ENCODE results near the gene RBBP6.

RBBP6 gene

DNA sequence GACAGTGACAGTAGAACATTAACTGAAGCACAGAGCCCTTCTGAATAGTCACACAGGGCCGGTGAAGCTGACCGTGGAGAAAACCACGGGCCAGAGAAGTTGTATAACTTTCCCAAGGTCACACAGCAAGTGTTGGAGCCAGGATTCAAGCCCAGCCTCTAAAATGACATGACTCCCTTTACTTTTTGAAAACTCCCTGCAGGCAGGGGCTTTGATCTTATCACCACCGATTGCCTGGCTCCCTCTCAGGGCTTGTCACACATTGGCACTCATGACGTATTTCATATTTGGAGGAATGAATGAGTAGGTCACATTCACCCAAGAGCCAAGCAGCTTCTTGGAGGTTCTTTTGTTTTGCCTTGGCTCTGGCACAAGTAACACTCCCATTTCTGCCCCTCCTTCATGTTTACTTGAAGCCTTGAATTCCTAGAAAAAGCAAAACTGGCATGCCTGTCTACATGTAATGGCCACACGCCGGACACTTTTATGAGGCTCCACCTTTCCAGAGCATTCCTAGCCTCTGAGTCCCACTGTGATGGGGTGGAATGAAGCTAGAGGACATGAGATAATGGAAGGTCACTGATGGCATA, 13.3 kb upstream of the RBBP6 start:
- peak; percentile 12 for DNase-seq

DNA sequence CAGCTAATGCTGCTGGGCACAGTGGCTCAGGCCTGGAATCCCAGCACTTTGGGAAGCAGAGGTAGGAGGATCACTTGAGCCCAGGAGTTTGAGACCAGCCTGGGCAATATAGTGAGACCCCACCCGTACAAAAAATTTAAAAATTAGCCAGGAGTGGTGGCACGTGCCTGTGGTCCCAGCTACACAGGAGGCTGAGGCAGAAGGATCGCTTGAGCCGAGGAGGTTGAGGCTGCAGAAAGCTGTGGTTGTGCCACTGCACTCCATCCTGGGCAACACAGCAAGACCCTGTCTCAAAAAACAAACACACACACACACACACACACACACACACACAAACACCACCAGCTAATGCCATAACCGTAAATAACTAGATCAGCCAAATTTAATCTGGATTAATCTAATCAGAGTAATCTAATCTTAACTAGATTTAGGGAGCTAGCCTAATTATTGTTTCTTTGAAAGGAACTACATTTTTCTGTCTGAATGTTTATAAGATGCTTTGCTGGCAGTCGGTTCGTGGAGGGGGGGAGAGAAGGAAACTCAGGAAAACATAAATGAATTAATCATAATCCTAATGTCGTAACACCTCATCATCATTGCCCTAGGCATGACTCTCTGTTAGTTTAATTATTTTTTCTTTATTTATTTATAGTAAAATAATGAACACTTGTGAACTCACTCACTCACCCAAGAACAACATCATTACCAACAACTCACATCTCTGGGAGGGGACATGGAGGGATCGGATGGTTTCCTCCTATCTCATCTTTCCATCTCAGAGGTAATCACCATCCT, 12.5 kb upstream of the RBBP6 start:
- no peak for DNase-seq

DNA sequence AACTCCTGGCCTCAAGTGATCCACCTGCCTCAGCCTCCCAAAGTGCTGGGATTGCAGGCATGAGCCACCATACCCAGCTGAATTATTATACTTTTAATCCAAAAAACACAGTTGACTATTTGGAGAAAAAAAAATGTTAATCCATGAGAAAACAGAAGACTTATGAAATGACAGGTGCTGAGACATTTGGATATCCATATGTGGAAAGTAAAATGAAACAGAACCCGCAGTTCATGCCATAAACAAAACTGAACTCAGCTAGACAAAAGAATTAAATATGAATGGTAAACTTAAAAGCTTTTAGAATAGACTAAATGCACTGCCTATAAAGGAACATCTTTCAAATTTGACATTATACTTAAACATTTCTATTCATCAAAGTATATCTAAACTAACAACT, 8.2 kb upstream of the RBBP6 start:
- no peak for DNase-seq

DNA sequence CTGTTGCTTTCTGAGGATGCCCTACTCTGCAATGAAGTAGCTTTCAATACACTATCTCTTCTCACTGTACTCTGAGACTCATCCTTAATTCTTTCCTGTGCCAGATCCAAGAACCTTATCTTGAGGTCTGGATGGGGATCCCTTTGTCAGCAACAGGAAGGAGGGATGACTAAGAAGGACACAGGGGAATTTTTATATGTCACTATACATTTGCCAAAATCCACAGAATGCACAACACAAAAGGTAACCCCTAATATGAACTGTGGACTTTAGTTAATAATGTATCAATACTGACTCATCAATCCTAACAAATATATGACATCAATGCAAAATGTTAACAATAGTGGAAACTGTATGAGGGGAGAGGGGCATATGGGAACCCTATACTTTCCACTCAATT, 4.7 kb upstream of the RBBP6 start:
- no peak for DNase-seq

DNA sequence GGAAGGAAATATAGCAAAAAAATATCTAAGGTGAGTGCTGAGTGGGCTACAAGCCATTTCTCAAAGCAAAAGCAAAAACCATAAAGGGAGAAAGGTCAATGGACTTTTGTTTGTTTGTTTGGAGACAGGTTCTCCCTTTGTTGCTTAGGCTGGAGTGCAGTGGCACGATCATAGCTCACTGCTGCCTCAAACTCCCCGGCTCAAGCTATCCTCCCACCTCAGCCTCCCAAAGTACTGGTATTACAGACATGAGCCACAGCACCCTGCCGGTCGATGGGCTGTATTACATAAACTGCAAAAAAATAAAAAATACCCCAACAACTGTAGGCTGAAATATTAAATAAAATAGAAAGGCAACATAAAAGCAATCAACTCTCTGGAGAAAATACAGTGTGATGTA, 3.5 kb upstream of the RBBP6 start:
- no peak for DNase-seq

DNA sequence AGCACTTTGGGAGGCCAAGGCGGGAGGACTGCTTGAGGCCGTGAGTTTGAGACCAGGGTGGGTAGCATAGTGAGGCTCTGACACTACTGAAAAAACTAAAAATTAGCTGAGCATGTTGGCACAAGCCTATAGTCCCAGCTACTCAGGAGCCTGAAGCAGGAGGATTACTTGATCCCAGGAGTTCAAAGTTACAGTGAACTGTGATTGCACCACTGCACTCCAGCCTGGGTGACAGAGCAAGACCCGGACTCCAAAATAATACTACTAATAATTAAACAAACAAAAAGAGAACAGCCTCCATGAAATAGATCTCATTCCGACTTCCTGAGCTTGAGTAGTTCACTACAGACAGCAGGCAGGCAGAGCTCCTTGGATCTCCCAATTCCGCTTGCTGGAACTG, 2.7 kb upstream of the RBBP6 start:
- no peak for DNase-seq

DNA sequence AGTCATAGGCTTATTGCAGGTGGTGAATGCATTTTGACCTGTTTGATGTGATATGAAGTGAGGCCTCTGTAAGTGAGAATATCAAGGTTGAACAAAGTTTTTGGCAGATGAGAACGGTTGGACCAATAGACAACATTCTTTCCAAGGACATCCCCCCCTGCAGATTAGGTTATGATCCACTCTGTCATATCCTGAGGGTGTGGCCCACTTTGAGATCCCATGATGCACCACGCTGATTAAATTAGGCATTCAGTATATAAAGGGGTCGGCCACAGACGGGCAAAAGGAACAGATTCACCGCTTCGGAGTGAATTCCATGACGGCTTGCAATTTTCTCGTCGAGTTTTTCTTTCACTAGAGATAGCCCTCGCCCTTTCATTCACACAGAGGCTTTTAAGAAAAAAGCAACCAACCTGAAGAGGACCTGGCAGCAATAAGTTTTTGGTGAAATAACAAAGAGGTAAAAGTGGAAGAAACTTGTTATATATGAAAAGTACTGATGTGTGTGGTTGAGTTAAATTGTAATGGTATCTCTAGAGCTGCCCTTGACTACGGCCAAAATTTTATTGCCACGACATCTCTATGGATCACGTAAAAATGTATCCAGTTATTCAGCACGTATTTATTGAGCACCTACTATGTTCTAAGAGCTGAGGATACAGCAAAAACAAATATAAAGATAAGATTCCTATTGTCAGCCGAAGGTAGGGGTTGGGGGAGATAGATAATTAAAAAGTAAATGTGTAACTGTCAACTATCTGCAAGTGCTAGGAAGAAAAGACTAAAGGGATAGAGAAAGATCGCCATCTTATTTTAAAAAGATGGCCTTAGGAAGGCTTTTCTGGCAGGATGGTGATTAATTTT, 1.7 kb upstream of the RBBP6 start:
- DNase-seq, result no peak

DNA sequence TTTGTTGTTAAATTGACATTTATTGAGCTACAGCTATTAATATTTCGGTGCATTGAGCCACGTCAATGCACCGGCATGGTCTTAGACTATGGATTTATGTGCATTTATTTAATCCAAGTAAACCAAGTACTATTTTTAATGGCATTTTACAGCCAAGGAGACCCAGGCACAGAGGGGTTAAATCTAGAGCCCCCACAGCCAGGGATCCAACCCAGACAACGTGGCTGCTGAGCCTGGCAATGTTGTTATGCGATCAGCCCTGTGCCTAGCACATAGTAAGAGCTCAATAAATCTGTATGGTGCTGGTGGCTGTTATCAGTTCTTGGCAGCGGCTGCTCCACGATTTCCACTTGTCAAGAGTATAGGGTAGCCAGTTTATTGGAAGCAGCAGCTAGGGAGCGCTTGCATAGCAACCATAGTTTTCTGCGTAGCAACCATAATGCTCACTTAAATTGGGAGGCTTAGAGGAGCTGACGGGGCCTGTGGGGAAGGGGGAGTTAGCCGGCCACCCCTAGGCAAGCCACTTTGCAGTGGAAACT, 541 bp upstream of the RBBP6 start:
- no peak for DNase-seq

DNA sequence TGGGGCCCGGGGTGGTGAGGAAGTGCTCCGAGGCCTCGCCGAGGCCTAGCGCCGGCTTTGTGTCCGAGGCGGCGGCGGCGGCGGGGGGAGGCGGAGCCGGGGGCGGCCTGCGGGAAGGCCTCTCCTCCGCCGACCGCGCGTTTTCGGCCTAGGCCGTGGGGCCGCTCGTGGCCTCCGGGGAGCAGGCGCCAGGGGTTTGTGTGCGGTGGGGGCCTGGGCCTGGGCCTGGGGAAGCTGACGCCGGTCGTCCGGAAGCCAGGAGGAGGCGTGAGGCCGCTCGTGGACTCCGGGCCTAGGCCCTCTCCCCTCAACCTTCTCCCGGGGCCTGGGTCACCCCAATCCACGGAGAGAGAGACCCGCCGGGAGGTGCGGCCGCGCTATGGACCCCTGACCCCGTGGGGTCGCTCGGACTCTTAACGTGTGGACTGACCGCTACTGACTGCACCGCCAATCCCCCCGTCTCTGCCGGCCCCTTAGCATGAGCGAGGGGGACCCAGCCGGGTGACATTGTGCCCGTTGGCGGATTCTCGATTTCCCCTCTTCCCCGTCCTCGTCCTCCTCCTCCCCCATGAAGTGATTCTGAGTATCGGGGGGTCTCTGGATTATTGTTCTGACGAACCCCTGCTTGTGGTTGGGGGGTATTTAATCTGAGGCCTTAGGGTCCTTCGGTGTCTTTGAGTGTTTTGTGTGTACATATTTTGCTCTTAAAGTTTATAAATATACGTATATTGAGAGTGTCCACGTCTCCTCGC, 660 bp downstream of the RBBP6 start:
- DNase-seq, result peak; percentile 66

DNA sequence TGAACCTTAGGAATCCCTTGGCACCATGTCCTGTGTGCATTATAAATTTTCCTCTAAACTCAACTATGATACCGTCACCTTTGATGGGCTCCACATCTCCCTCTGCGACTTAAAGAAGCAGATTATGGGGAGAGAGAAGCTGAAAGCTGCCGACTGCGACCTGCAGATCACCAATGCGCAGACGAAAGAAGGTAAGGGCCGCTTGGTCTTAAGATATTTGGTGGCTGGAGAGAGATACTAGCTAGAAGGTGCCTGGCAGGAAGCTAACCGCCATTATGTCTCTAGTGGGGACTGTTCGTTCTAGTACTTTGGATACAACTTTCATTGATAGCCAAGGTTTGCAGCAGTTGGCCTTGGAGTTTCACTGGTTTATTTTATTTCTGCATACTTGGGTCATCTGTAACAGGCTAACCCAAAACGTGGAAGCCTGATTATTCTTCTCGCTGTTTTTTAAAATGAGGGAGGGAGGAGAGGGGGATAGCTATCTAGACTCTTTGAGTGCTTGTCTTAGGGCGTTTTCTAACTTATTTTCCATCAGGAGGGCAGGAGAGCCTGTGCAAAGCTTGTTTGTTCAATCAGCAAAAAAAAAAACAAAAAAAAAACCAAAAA, 1.3 kb downstream of the RBBP6 start:
- DNase-seq, result no peak

DNA sequence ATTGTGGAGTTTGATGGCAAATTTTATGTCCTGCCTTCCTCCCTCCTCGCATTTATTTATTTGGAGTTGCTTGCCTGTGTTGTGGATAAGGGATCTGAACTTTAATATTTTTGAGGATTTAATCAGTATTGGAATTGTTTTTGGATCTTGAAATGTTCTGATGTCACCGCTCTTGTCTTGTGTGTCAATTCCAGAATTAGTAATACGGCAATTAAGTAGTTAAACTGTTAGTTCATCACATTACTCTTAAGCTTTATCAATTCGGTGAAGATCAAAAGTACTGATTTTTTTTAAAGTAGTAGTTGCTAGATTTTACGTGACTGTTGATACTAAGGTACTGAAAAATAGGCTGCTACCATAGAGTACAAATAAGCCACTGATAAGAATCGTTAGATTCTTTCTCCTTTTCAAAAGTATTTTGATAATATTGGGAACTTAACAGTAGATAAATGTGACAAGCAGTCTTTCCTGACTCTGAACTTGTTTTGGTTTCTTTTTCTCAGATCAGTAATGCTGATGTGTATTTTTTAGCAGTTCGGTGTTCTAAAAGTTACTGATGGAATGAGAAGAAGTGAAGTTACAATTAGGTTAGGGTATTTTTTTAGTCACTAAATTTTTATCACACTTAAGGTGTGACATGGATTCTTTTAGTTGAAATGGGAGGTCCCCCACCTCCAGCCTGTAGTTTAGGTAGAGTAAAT, 2.0 kb downstream of the RBBP6 start:
- no peak for DNase-seq

DNA sequence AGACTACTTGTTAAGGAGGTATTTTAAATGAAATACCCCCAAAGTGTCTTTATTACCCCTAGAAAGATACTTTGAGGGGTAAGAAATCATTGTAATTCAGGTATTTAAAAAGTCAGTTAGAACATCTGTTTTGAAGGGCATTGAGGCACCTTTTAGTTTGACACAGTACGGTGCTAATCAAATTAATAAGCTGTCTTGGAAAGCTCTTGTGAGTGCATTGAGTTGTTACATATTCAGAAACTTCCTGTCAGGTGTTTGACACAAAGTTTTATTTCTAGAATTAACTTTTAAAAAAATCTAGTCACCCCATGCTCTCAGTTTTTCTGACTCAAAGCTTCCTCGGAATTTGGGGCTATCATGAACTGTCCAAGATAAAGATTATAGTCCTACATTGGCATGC, 4.6 kb downstream of the RBBP6 start:
- no peak for DNase-seq

DNA sequence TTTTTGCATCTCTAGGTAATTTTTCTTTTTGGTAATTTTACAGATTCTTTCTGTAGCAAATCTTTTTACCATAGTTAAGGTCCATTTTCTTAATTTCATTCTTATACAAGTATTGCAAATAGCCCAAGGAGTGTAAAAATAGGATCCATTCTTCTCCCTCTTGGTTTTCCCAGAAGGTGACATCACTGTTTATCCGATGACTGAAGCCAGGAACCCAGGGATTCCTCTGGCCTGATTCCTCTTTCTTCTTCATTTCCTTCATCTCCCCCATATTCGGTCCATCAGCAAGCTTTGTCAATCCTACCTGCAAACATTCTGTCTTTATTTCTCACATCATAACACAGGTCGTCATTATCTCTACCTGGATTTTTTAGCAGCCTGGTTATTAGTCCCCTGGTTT, 5.3 kb downstream of the RBBP6 start:
- no peak for DNase-seq

DNA sequence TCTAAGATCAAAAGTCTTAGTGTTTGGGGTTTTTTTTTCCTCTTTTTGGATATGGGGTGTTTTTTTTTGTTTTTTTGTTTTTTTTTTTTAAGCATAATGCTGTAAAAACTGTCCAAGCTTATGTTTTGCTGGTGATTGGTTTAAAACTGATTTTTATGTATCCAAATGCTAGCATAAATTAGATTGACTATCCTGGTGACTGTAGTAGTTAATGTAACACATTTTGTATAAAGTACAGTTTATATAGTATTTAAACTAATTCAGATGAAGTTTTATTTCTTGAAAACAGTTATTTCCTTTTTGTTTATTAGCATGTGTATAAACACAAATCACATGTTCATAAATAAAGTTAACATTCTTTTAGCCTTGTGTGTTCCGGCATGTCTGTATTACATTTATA, 10.9 kb downstream of the RBBP6 start:
- DNase-seq, result no peak

DNA sequence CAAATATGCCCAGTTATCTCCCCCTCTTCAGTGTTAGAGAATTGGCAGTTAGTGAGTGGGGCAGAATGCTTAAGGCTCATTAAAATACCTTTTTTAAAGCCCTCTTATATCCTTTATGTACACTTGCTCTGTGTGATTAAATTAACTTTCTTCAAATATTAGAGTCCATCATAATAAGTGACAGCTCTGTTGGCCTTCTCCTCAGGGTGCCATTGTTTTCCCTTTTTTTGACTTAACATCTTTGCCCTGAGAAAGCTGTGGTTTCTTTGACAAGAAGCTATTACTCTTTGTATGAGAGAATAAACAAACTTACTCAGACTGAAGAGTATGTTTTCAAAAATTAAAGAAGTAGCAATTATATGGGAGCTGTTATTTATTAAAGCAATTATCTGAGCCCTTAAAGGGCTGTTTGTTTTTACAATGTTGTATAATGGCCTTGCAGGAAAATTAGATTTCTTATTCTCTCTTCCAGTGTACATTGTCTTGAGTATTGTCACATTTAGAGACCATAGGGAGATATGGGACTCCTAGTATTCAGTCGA, 13.4 kb downstream of the RBBP6 start:
- no peak for DNase-seq

DNA sequence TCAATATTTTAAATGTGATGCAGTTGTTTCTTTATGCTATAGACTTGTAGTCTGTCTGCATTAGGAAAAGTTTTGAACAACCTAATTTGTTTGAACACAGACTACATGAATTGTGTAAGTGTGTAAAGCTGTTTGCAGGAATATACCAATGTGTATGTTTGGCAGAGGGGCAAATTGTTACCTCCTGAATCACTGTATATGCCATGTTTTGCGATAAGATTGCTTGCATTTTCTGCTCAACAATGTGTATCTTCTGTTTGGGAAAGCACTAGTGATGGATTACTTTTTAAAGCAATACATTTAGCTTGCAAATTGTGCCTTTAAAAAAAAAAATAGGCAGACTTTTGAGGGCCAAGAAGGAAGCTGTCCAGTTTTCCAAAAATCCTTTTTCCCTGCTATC, 14.6 kb downstream of the RBBP6 start:
- no peak for DNase-seq

DNA sequence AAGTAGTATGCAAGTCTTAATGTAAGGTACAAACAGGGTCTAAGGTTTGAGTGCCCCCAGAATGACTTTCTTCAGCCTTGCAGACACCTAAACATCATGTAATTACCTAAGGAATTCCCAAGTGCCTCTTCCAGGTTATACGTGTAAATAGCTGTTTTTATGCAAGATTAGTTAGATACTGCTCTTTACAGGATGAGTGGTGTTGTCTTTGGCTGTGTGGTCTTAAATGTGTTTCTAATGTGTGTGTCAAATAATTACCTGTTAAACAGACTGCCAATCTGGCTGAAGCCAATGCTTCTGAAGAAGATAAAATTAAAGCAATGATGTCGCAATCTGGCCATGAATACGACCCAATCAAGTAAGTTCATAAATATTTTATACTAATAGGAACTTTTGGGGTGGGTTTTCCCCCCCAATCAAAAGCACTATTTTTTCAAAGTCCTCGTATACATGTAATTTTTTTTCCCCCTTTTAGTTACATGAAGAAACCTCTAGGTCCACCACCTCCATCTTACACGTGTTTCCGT, 16.0 kb downstream of the RBBP6 start:
- no peak for DNase-seq

DNA sequence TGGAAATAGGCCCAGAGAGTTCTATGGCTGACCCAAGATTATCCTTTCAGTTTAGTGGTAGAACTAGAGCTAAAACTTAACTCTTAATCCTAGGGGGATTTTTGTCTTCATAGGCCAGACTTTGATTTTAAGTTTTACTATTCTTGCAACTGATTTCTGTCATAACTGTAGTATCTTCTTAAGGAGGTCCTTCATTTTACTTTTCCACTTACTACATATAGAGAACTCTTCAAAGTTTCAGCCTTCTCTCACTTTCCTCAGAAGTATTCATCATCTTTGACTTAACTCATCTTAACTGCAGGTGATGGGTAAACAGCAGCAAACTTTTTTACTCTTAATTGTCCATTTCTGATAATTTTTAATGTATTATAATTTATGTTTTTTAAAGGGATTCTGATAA, 23.4 kb downstream of the RBBP6 start:
- DNase-seq, result no peak

DNA sequence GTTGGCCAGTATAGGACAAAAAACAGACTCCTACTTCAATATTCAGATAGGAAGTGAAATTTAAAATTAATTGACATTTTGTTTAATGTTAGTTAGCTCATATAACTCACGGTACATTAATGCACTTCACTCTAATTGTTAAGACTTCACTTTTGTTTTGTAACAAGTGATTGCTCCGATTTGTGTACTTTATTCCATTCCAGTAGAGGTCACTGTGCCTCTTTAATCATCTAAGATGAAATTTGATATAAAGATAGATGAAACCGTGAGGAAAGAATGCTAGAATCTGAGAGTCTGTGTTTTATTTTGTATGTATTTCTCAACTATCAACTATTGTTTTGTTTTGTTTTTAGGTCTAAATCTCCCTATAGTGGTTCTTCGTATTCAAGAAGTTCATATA, 29.0 kb downstream of the RBBP6 start:
- DNase-seq, result no peak

DNA sequence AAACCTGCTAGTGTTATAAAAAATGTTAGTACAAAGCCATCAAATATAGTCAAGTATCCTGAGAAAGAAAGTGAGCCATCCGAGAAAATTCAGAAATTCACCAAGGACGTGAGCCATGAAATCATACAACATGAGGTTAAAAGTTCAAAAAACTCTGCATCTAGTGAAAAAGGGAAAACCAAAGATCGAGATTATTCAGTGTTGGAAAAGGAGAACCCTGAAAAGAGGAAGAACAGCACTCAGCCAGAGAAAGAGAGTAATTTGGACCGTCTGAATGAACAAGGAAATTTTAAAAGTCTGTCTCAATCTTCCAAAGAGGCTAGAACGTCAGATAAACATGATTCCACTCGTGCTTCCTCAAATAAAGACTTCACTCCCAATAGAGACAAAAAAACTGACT, 31.7 kb downstream of the RBBP6 start:
- no peak for DNase-seq

DNA sequence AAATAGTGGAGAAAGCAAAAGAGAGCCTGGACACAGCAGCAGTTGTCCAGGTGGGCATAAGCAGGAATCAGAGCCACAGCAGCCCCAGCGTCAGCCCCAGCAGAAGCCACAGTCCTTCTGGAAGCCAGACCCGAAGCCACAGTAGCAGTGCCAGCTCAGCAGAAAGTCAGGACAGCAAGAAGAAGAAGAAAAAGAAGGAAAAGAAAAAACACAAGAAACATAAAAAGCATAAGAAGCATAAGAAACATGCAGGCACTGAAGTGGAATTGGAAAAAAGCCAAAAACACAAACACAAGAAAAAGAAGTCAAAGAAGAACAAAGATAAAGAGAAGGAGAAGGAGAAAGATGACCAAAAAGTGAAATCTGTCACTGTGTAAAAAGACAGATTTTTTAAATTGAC, 32.7 kb downstream of the RBBP6 start:
- DNase-seq, result no peak

Data from stimulated activated CD8-positive, alpha-beta memory T cell treated with anti-CD3 and anti-CD28 coated beads, Interleukin-4, amount 100 ng/mL, for 48 hours (primary cell).